HUES48 (cell line): ENCODE results near the gene PNN.
"Not testable (repeated sequence)": the region's sequence is repeated elsewhere in the genome, so short reads cannot be mapped to it uniquely, and the experiment has no call there.

Experiments used
- H3K27ac ChIP-seq: one replicate; pipeline ENCODE4 v1.7.0; 2013; ENCODE audit warnings: low read depth, low read length, inconsistent platforms
- H3K27me3 ChIP-seq: 2 replicates; pipeline ENCODE4 v1.6.1; 2013; ENCODE audit warnings: mild to moderate bottlenecking, low read length; ENCODE audit not compliant: control insufficient read depth, insufficient read depth
- H3K36me3 ChIP-seq: 2 replicates; pipeline ENCODE4 v1.6.1; 2013; ENCODE audit warnings: low read length; ENCODE audit not compliant: control insufficient read depth, insufficient read depth
- H3K4me1 ChIP-seq: 2 replicates; pipeline ENCODE4 v1.6.1; 2013; ENCODE audit warnings: mild to moderate bottlenecking, low read length; ENCODE audit not compliant: control insufficient read depth, insufficient read depth
- H3K4me3 ChIP-seq: 2 replicates; pipeline ENCODE4 v1.5.1; 2013; ENCODE audit warnings: mild to moderate bottlenecking, low read depth, low read length
- H3K9ac ChIP-seq: 2 replicates; pipeline ENCODE4 v1.6.1; 2013; ENCODE audit warnings: mild to moderate bottlenecking, low read depth, low read length, moderate library complexity
- H3K9me3 ChIP-seq: 2 replicates; pipeline ENCODE4 v1.6.1; 2013; ENCODE audit warnings: low read length; ENCODE audit not compliant: control insufficient read depth, insufficient read depth

Gene PNN

GRCh38 chr14:39181026-39181692 is 6.1 kb downstream of the PNN start:
- no peaks in the 10 kb centered on the region for H3K9me3 ChIP-seq
- no peak overlapping the region for H3K9ac ChIP-seq
- no peaks in the 10 kb centered on the region for H3K27me3 ChIP-seq
- H3K27ac ChIP-seq: peak overlapping the region; percentile 16
- H3K4me1 ChIP-seq: peaks cover 6% of the 10 kb centered on the region; the same call in 1 of the 2 replicates
- H3K4me3 ChIP-seq: no peak overlapping the region
- H3K36me3 ChIP-seq: peaks cover 95% of the 10 kb centered on the region

GRCh38 chr14:39181693-39182047 is 6.6 kb downstream of the PNN start:
- H3K9ac ChIP-seq: no peak overlapping the region
- peaks cover 90% of the 10 kb centered on the region for H3K36me3 ChIP-seq
- H3K4me1 ChIP-seq: peaks cover 2% of the 10 kb centered on the region; the same call in 1 of the 2 replicates
- H3K4me3 ChIP-seq: no peak overlapping the region
- H3K27ac ChIP-seq: no peak overlapping the region
- H3K27me3 ChIP-seq: no peaks in the 10 kb centered on the region
- no peaks in the 10 kb centered on the region for H3K9me3 ChIP-seq

GRCh38 chr14:39182770-39183684 is 8.0 kb downstream of the PNN start:
- Histone ChIP-seq H3K36me3 (peaks cover 77% of the 10 kb centered on the region), H3K27me3 (no peaks in the 10 kb centered on the region), H3K9me3 (no peaks in the 10 kb centered on the region), H3K9ac (no peak overlapping the region), H3K4me1 (peaks cover 14% of the 10 kb centered on the region), H3K27ac (no peak overlapping the region), H3K4me3 (no peak overlapping the region)

- not testable (repeated sequence) for H3K27ac ChIP-seq
- peaks cover 70% of the 10 kb centered on the region for H3K36me3 ChIP-seq
Observed at GRCh38 chr14:39183685-39184003, 8.6 kb downstream of the PNN start.

DNA sequence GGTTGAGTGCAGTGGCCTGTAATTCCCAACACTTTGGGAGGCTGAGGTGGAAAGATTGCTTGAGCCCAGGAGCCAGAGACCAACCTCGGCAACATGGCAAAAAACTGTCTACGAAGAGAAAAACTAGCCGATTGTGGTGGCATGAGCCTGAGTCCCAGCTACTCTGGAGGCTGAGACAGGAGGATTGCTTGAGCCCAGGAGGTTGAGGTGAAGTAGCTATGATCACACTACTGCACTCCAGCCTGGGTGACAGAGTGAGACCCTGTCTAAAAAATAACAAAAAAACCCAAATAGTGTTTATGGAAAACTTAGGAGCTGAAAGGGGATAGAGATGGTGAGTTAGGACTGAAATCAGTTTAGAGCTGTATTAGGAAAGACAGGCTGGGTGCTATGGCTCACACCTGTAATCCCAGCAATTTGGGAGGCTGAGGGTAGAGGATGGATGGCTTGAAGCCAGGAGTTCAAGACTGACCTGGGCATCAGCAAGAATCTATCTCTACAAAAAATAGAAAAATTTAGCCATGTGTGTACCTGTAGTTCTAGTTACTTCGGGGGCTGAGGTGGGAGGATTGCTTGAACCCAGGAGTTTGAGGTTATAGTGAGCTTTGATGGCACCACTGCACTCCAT is 9.7 kb downstream of the PNN start:
- no peak overlapping the region for H3K27ac ChIP-seq
- peaks cover 59% of the 10 kb centered on the region for H3K36me3 ChIP-seq

More at GRCh38 chr14:39183685-39184003, 8.6 kb downstream of the PNN start:
- H3K9me3 ChIP-seq, H3K4me3 ChIP-seq, H3K27me3 ChIP-seq, H3K9ac ChIP-seq: not testable (repeated sequence)
- H3K4me1 ChIP-seq: peaks cover 21% of the 10 kb centered on the region

GRCh38 chr14:39185256-39186049 is 10.4 kb downstream of the PNN start:
- Histone ChIP-seq H3K9ac (no peak overlapping the region), H3K4me1 (peaks cover 21% of the 10 kb centered on the region), H3K27ac (peak overlapping the region; percentile 7), H3K9me3 (no peaks in the 10 kb centered on the region), H3K36me3 (peaks cover 52% of the 10 kb centered on the region), H3K4me3 (no peak overlapping the region), H3K27me3 (no peaks in the 10 kb centered on the region)

More for the DNA sequence above, 9.7 kb downstream of the PNN start:
- Histone ChIP-seq H3K9me3 (no peaks in the 10 kb centered on the region), H3K9ac (no peak overlapping the region), H3K4me3 (no peak overlapping the region), H3K4me1 (peaks cover 21% of the 10 kb centered on the region), H3K27me3 (no peaks in the 10 kb centered on the region)

GRCh38 chr14:39186941-39187525 is 12.0 kb downstream of the PNN start:
- H3K4me3 ChIP-seq: no peak overlapping the region
- peaks cover 36% of the 10 kb centered on the region for H3K36me3 ChIP-seq
- peaks cover 21% of the 10 kb centered on the region for H3K4me1 ChIP-seq
- no peaks in the 10 kb centered on the region for H3K9me3 ChIP-seq
- no peaks in the 10 kb centered on the region for H3K27me3 ChIP-seq
- H3K9ac ChIP-seq: no peak overlapping the region
- H3K27ac ChIP-seq: peak overlapping the region; percentile 58

DNA sequence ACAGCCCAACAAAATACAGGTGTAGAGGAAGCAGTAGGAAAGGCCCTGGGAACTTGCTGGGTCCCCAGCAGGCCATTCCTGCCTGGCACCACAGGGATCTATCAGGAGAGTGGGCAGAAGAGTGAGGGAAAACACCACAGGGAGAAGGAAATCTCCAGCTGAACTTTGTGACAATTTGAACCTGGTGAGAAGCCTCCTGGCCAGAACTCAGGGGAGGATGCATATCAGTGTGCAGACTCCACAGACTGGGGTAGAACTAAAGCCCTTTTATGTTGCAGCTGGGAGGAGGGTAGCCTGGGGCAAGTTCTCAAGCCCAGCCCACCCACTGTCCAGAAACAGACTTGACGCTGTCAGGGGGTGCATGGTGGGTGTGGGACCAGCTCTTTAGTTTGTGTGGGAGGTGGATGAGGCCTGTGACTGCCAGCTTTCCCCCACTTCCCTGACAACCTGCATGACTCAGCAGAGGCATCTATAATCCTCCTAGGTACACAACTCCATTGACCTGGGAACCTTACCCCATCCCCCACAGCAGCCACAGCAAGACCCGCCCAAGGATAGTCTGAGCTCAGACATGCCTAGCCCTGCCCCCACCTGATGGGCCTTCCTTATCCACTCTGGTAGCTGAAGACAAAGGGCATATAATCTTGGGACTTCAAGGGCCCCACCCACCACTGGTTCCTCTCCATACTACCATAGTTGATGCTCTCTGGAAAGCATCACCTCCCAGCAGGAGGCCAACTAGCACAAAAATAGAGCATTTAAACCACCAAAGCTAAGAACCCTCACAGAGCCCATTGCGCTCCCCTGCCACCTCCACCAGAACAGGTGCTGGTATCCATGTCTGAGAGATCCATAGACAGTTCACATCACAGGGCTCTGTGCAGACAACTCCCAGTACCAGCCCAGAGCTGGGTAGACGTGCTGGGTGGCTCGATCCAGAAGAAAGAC is 28.9 kb downstream of the PNN start:
- no peak overlapping the region for H3K4me3 ChIP-seq
- no peak overlapping the region for H3K9ac ChIP-seq
- peak overlapping the region; percentile 94 for H3K27ac ChIP-seq
- H3K36me3 ChIP-seq: no peaks in the 10 kb centered on the region
- no peaks in the 10 kb centered on the region for H3K9me3 ChIP-seq
- H3K4me1 ChIP-seq: peaks cover 15% of the 10 kb centered on the region
- H3K27me3 ChIP-seq: no peaks in the 10 kb centered on the region

DNA sequence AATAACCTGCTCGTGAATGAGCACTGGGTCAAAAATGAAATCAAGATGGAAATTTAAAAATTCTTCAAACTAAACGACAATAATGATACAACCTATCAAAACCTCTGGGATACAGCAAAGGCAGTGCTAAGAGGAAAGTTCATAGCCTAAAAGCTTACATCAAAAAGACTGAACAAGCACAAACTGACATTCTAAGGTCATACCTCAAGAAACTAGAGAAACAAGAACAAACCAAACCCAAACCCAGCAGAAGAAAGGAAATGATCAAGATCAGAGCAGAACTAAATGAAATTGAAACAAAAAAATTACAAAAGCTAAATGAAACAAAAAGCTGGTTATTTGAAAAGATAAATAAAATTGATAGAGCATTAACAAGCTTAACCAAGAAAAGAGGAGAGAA is 32.4 kb downstream of the PNN start:
- H3K36me3 ChIP-seq, H3K9me3 ChIP-seq, H3K27ac ChIP-seq, H3K27me3 ChIP-seq, H3K9ac ChIP-seq, H3K4me3 ChIP-seq: not testable (repeated sequence)
- peaks cover 15% of the 10 kb centered on the region for H3K4me1 ChIP-seq
